IMR-90 (cell line): ENCODE data around the gene RAD51B. TPM values are rescaled to one million over a fixed set of nuclear protein-coding genes. Genes with fewer than 3 reads are reported as not detected.

Experiments used
- ATAC-seq: fragments of 200-7000 bp; cut with Tn5 transposase; 2 replicates; pipeline ENCODE4 v1.9.1; 2020; ENCODE audit warnings: low read depth, mild to moderate bottlenecking, moderate library complexity
- BruUV-seq: library from RNA; stranded (reverse); fragments of 400-500 nt; replicated peaks from 2 replicates; lab custom pipeline; 2021; lab: Mats Ljungman, UMichigan
- CTCF ChIA-PET: fragments of 300-600 bp; formaldehyde crosslinking; extraction: SDS; loops from one replicate; lab custom pipeline; 2021; ENCODE audit warnings: antibody characterized with exemption; lab: Yijun Ruan, JAX
- POLR2A ChIA-PET: fragments of 300-600 bp; sonication (Branson Sonifier 250); formaldehyde crosslinking; loops from one replicate; lab custom pipeline; 2022; ENCODE audit warnings: antibody characterized with exemption; ENCODE audit not compliant: unreplicated experiment; lab: Charles Lee
- DNase-seq: peaks from one replicate; pipeline ENCODE4 v3.0.0; 2013
- H2AFZ ChIP-seq: replicated peaks from 2 replicates; pipeline ENCODE3; 2013; ENCODE audit warnings: low read length, mild to moderate bottlenecking; ENCODE audit not compliant: poor library complexity
- H2AK5ac ChIP-seq: 2 replicates; pipeline ENCODE4 v1.6.1; 2013; ENCODE audit warnings: low read depth, low read length, inconsistent platforms
- H2AK9ac ChIP-seq: replicated peaks from 2 replicates; pipeline ENCODE3; 2013; ENCODE audit warnings: mild to moderate bottlenecking, low read depth, low read length, moderate library complexity; ENCODE audit not compliant: poor library complexity
- H2BK120ac ChIP-seq: 2 replicates; pipeline ENCODE4 v1.6.1; 2013; ENCODE audit warnings: low read depth, low read length, inconsistent platforms
- H2BK15ac ChIP-seq: 3 replicates; pipeline ENCODE4 v1.6.1; 2013; ENCODE audit warnings: low read depth, low read length, inconsistent platforms
- H2BK20ac ChIP-seq: 2 replicates; pipeline ENCODE4 v1.6.1; 2013; ENCODE audit warnings: low read depth, mild to moderate bottlenecking, inconsistent platforms, low read length, moderate library complexity
- H2BK5ac ChIP-seq: 2 replicates; pipeline ENCODE4 v1.6.1; 2013; ENCODE audit warnings: mild to moderate bottlenecking, low read depth, low read length, inconsistent platforms; ENCODE audit not compliant: poor library complexity, severe bottlenecking
- H3K14ac ChIP-seq: replicated peaks from 2 replicates; pipeline ENCODE4 v1.6.1; 2013; ENCODE audit warnings: low read depth, low read length, inconsistent platforms
- H3K18ac ChIP-seq: 2 replicates; pipeline ENCODE4 v1.6.1; 2013; ENCODE audit warnings: low read depth, low read length, control low read depth
- H3K23ac ChIP-seq: 2 replicates; pipeline ENCODE4 v1.6.1; 2013; ENCODE audit warnings: low read depth, low read length, inconsistent platforms
- H3K27ac ChIP-seq: 2 replicates; pipeline ENCODE4 v1.5.1; 2013; ENCODE audit warnings: mild to moderate bottlenecking, control low read depth, low read length; ENCODE audit not compliant: insufficient read depth
- H3K27me3 ChIP-seq: 2 replicates; pipeline ENCODE4 v1.6.1; 2013; ENCODE audit warnings: low read length; ENCODE audit not compliant: control insufficient read depth, insufficient read depth
- H3K36me3 ChIP-seq: 2 replicates; pipeline ENCODE4 v1.6.1; 2013; ENCODE audit warnings: low read length, mixed read lengths; ENCODE audit not compliant: control insufficient read depth, insufficient read depth
- H3K4ac ChIP-seq: 2 replicates; pipeline ENCODE4 v1.6.1; 2013; ENCODE audit warnings: low read depth, low read length, inconsistent platforms
- H3K4me1 ChIP-seq: 2 replicates; pipeline ENCODE4 v1.6.1; 2013; ENCODE audit warnings: low read length, mixed read lengths; ENCODE audit not compliant: control insufficient read depth, insufficient read depth
- H3K4me2 ChIP-seq: 2 replicates; pipeline ENCODE4 v1.6.1; 2013; ENCODE audit warnings: low read depth, mild to moderate bottlenecking, control low read depth, low read length, moderate library complexity
- H3K4me3 ChIP-seq: 2 replicates; pipeline ENCODE4 v1.5.1; 2013; ENCODE audit warnings: low read depth, mild to moderate bottlenecking, control low read depth, low read length, moderate library complexity; ENCODE audit not compliant: insufficient read depth
- H3K56ac ChIP-seq: 2 replicates; pipeline ENCODE4 v1.6.1; 2013; ENCODE audit warnings: low read length, inconsistent platforms; ENCODE audit not compliant: insufficient read depth; ENCODE audit errors: extremely low read depth
- H3K79me1 ChIP-seq, 2 experiments: 2 replicates each; pipeline ENCODE4 v1.6.1; 2013; ENCODE audit warnings: low read length in 2 of 2, inconsistent platforms in 1 of 2, low read depth in 1 of 2
- H3K9ac ChIP-seq: 2 replicates; pipeline ENCODE4 v1.6.1; 2013; ENCODE audit warnings: low read depth, low read length, control low read depth
- H3K9me1 ChIP-seq: 2 replicates; pipeline ENCODE4 v1.6.1; 2013; ENCODE audit warnings: low read length, inconsistent platforms; ENCODE audit not compliant: insufficient read depth
- H3K9me3 ChIP-seq: 2 replicates; pipeline ENCODE4 v1.6.1; 2013; ENCODE audit warnings: low read length; ENCODE audit not compliant: control insufficient read depth, insufficient read depth
- H4K20me1 ChIP-seq: 2 replicates; pipeline ENCODE4 v1.6.1; 2013; ENCODE audit warnings: low read length, inconsistent platforms; ENCODE audit not compliant: insufficient read depth
- H4K5ac ChIP-seq: 2 replicates; pipeline ENCODE4 v1.6.1; 2013; ENCODE audit warnings: mild to moderate bottlenecking, low read depth, low read length, control low read depth
- H4K8ac ChIP-seq, 2 experiments: 2 replicates each; pipeline ENCODE4 v1.6.1; 2013; ENCODE audit warnings: low read depth in 2 of 2, low read length in 2 of 2, control low read depth in 1 of 2, inconsistent platforms in 1 of 2
- H4K91ac ChIP-seq: 2 replicates; pipeline ENCODE4 v1.6.1; 2013; ENCODE audit warnings: low read depth, low read length, inconsistent platforms; ENCODE audit not compliant: insufficient read depth
- BHLHE40 ChIP-seq: fragments of 150-350 bp; IDR thresholded peaks from 2 replicates; pipeline ENCODE4 v1.6.1; 2016; ENCODE audit warnings: mild to moderate bottlenecking, low read depth, low read length
- CEBPB ChIP-seq: IDR thresholded peaks from 2 replicates; pipeline ENCODE4 v1.6.1; 2012; ENCODE audit warnings: low read depth, low read length, improper control_type of control experiment
- CHD1 ChIP-seq: IDR thresholded peaks from 2 replicates; pipeline ENCODE4 v1.6.1; 2012; ENCODE audit warnings: low read depth, low read length, improper control_type of control experiment
- FOS ChIP-seq: fragments of 150-350 bp; IDR thresholded peaks from 2 replicates; pipeline ENCODE4 v1.6.1; 2016; ENCODE audit warnings: low read depth, low read length
- MAFK ChIP-seq: IDR thresholded peaks from 2 replicates; pipeline ENCODE4 v1.6.1; 2012; ENCODE audit warnings: low read depth, low read length, improper control_type of control experiment
- MAZ ChIP-seq: IDR thresholded peaks from 2 replicates; pipeline ENCODE4 v1.6.1; 2012; ENCODE audit warnings: low read depth, mild to moderate bottlenecking, low read length, improper control_type of control experiment, moderate library complexity, borderline replicate concordance
- MXI1 ChIP-seq: IDR thresholded peaks from 2 replicates; pipeline ENCODE4 v1.6.1; 2012; ENCODE audit warnings: low read depth, mild to moderate bottlenecking, low read length, moderate library complexity, borderline replicate concordance
- NFE2L2 ChIP-seq: fragments of 150-350 bp; IDR thresholded peaks from 2 replicates; pipeline ENCODE4 v1.6.1; 2016; ENCODE audit warnings: low read depth, mild to moderate bottlenecking, low read length
- POLR2A ChIP-seq: IDR thresholded peaks from 2 replicates; pipeline ENCODE4 v1.6.1; 2012; ENCODE audit warnings: mild to moderate bottlenecking, low read depth, low read length
- RAD21 ChIP-seq: IDR thresholded peaks from 2 replicates; pipeline ENCODE4 v1.6.1; 2012; ENCODE audit warnings: low read length, improper control_type of control experiment
- RCOR1 ChIP-seq: IDR thresholded peaks from 2 replicates; pipeline ENCODE4 v1.6.1; 2012; ENCODE audit warnings: mild to moderate bottlenecking, low read length, improper control_type of control experiment; ENCODE audit not compliant: insufficient replicate concordance
- RFX5 ChIP-seq: IDR thresholded peaks from 2 replicates; pipeline ENCODE4 v1.8.0; 2012; ENCODE audit warnings: low read depth, mild to moderate bottlenecking, low read length, moderate library complexity
- SMC3 ChIP-seq: fragments of 150-350 bp; IDR thresholded peaks from 2 replicates; pipeline ENCODE4 v1.6.1; 2016; ENCODE audit warnings: low read depth, mild to moderate bottlenecking, antibody characterized with exemption, low read length, moderate library complexity
- WGBS, 2 experiments: methylation state at CpG; one replicate each; pipeline versions ENCODE4 v1.1.5 to v1.1.7; 2013; ENCODE audit warnings: missing lambda C conversion rate in 2 of 2; ENCODE audit not compliant: insufficient read length in 1 of 2; ENCODE audit errors: extremely low coverage in 2 of 2; 5-methylcytosine and 5-hydroxymethylcytosine counted together
- dilution Hi-C: fragments of 300-500 bp; cut with HindIII; formaldehyde crosslinking; loops from one replicate; pipeline ENCODE4 v1.14.3; 2018; ENCODE audit warnings: low sequenced_read_pairs; ENCODE audit not compliant: unreplicated experiment
- in situ Hi-C: fragments of 300-500 bp; cut with MboI; formaldehyde crosslinking; loops from 3 replicates; pipeline ENCODE4 v1.14.3; 2019; ENCODE audit warnings: low sequenced_read_pairs, inconsistent platforms, mixed read lengths
- intact Hi-C: fragments of 100-400 bp; cut with micrococcal nuclease; formaldehyde crosslinking; loops from 2 replicates; pipeline ENCODE4 v1.10.0; 2022
- polyA plus RNA-seq, 3 experiments: library from polyadenylated mRNA; depleted of rRNA; stranded (reverse); fragments of >200 nt; gene quantifications; 2 replicates each; pipeline ENCODE4 v1.2.3, GENCODE V29; 2012; ENCODE audit warnings: low replicate concordance in 1 of 3
- total RNA-seq: library from RNA; depleted of rRNA; stranded (reverse); fragments of >200 nt; gene quantifications from 2 replicates; pipeline ENCODE4 v1.2.3, GENCODE V29; 2012
- TF ChIP-seq, protein P1 (sequence below): fragments of 150-350 bp; IDR thresholded peaks from 2 replicates; pipeline ENCODE4 v1.6.1; 2017; ENCODE audit warnings: mild to moderate bottlenecking, antibody characterized with exemption, low read length, low read depth
- TF ChIP-seq, protein P2 (sequence below): fragments of 150-350 bp; IDR thresholded peaks from 2 replicates; pipeline ENCODE4 v1.6.1; 2016; ENCODE audit warnings: low read depth, mild to moderate bottlenecking, low read length, moderate library complexity, borderline replicate concordance
- TF ChIP-seq, protein P3 (sequence below): conservative IDR thresholded peaks from 2 replicates; pipeline ENCODE4 v1.5.1; 2012; ENCODE audit warnings: mild to moderate bottlenecking, low read depth, low read length, improper control_type of control experiment

Gene RAD51B
- total and polyA plus RNA-seq, 2 of the 4 experiments (the other 2 are of a cell fraction): 5.1 to 18.8 TPM

GRCh38 chr14:68502230-68502629 lies 682.7 kb downstream of the RAD51B start:
- DNase-seq: no peak
- ATAC-seq: no peak
- no peak overlapping the region for H3K9ac ChIP-seq
- no peak overlapping the region for H2AK5ac ChIP-seq
- POLR2A ChIA-PET: no interaction called here
- no peak overlapping the region for H3K4me3 ChIP-seq
- peaks cover 10% of the 10 kb centered on the region for H3K4me1 ChIP-seq
- no peak overlapping the region for H3K27ac ChIP-seq
- in situ Hi-C loops (no loop called here), intact Hi-C loops (no loop called here), dilution Hi-C loops (no loop called here)
- no peak overlapping the region for H2BK15ac ChIP-seq
- no peak overlapping the region for H4K8ac ChIP-seq
- H2BK20ac ChIP-seq: no peak overlapping the region
- no peaks in the 10 kb centered on the region for H3K27me3 ChIP-seq
- WGBS, 2 experiments: 100% methylated on average over 1 of the region's 8 CpGs; no CpG with 5 or more reads in 1 of the 2 experiments
- no peaks in the 10 kb centered on the region for H3K36me3 ChIP-seq
- TF ChIP-seq, protein P1, sequence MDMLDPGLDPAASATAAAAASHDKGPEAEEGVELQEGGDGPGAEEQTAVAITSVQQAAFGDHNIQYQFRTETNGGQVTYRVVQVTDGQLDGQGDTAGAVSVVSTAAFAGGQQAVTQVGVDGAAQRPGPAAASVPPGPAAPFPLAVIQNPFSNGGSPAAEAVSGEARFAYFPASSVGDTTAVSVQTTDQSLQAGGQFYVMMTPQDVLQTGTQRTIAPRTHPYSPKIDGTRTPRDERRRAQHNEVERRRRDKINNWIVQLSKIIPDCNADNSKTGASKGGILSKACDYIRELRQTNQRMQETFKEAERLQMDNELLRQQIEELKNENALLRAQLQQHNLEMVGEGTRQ: no peak
- TF ChIP-seq, protein P2, sequence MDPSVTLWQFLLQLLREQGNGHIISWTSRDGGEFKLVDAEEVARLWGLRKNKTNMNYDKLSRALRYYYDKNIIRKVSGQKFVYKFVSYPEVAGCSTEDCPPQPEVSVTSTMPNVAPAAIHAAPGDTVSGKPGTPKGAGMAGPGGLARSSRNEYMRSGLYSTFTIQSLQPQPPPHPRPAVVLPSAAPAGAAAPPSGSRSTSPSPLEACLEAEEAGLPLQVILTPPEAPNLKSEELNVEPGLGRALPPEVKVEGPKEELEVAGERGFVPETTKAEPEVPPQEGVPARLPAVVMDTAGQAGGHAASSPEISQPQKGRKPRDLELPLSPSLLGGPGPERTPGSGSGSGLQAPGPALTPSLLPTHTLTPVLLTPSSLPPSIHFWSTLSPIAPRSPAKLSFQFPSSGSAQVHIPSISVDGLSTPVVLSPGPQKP: no peak
- TF ChIP-seq POLR2A (no peak), MXI1 (no peak), NFE2L2 (no peak), FOS (no peak), BHLHE40 (no peak), RCOR1 (no peak), CEBPB (no peak), MAZ (no peak), MAFK (no peak), RAD21 (no peak), CHD1 (no peak), SMC3 (no peak), RFX5 (no peak)
- TF ChIP-seq, protein P3, sequence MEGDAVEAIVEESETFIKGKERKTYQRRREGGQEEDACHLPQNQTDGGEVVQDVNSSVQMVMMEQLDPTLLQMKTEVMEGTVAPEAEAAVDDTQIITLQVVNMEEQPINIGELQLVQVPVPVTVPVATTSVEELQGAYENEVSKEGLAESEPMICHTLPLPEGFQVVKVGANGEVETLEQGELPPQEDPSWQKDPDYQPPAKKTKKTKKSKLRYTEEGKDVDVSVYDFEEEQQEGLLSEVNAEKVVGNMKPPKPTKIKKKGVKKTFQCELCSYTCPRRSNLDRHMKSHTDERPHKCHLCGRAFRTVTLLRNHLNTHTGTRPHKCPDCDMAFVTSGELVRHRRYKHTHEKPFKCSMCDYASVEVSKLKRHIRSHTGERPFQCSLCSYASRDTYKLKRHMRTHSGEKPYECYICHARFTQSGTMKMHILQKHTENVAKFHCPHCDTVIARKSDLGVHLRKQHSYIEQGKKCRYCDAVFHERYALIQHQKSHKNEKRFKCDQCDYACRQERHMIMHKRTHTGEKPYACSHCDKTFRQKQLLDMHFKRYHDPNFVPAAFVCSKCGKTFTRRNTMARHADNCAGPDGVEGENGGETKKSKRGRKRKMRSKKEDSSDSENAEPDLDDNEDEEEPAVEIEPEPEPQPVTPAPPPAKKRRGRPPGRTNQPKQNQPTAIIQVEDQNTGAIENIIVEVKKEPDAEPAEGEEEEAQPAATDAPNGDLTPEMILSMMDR: no peak
- CTCF ChIA-PET: no interaction called here
- H2AFZ ChIP-seq: no peak overlapping the region
- H3K14ac ChIP-seq: no peak overlapping the region
- no peaks in the 10 kb centered on the region for H3K9me3 ChIP-seq
- no peak overlapping the region for H2BK120ac ChIP-seq
- no peak overlapping the region for H4K5ac ChIP-seq
- no peak overlapping the region for H3K56ac ChIP-seq
- no peak overlapping the region for H3K4ac ChIP-seq
- H3K23ac ChIP-seq: no peak overlapping the region
- H2BK5ac ChIP-seq: no peak overlapping the region
- no peaks in the 10 kb centered on the region for H4K20me1 ChIP-seq
- H3K18ac ChIP-seq: no peak overlapping the region
- no peak overlapping the region; the same call in 1 of the 2 replicates for H4K91ac ChIP-seq
- peaks cover 13% of the 10 kb centered on the region for H3K9me1 ChIP-seq
- no peak overlapping the region for H3K4me2 ChIP-seq
- 0 out of 4 replicates have a peak, but pooled peaks cover 0 to 2% of the 10 kb centered on the region in 2 experiments for H3K79me1 ChIP-seq
- no TSS peak for BruUV-seq
- no peak overlapping the region for H2AK9ac ChIP-seq
